ENCODE measurements around the gene NABP1. TPM values are rescaled to one million over a fixed set of nuclear protein-coding genes. Genes with fewer than 3 reads are reported as not detected.
"Not testable (repeated sequence)": the region's sequence is repeated elsewhere in the genome, so short reads cannot be mapped to it uniquely, and the experiment has no call there.

The NABP1 gene
- total RNA-seq, 4 donors from 2014 or later = 13.8 to 50.3 (median 23.9) TPM

DNA sequence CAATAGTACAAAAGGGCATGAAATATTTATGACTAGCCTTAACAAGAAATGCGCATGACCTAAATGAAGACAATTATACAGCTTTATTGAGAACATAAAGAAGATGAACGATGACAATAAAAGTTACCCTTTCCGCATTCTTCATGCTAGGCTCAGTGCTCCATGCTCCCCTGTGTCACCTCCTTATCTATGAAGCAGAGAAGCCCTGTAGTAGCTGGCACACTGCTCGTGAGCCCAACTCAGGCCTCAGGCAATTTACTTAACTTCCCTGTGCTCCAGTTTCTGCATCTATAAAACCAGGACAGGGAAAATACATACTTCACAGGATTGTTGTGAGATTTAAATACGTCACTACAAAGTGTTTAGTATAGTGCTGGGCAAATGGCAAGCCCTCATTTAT, 34.5 kb upstream of the NABP1 start:
- Histone ChIP-seq H3K4me1 (peaks cover 6 to 27% (median 11%) of the 10 kb centered on the region in 3 donors), H3K4me3 (no peak overlapping the region), H3K27me3 (no peaks in the 10 kb centered on the region), H3K9me3 (no peaks in the 10 kb centered on the region), H3K27ac (no peak overlapping the region), H3K36me3 (no peaks in the 10 kb centered on the region)
- 84 to 85% methylated on average over 5 of the region's 5 CpGs for WGBS, 2 donors
- DNase-seq = no peak
- intact Hi-C loops (cut with DNase I) = no loop called here
- TF ChIP-seq CTCF (IDR thresholded peaks at IDR 0.05) (no peak), POLR2A (IDR thresholded peaks at IDR 0.05) (no peak)

GRCh38 chr2:191644613-191645012, 33.3 kb upstream of the NABP1 start:
- intact Hi-C loops (cut with DNase I); H3K27ac ChIP-seq; H3K4me3 ChIP-seq; H3K36me3 ChIP-seq; H3K9me3 ChIP-seq; DNase-seq; H3K27me3 ChIP-seq: not testable (repeated sequence)
- 84 to 85% methylated on average over 4 of the region's 4 CpGs for WGBS, 2 donors
- H3K4me1 ChIP-seq = peaks cover 0 to 24% (median 9%) of the 10 kb centered on the region in 3 donors

DNA sequence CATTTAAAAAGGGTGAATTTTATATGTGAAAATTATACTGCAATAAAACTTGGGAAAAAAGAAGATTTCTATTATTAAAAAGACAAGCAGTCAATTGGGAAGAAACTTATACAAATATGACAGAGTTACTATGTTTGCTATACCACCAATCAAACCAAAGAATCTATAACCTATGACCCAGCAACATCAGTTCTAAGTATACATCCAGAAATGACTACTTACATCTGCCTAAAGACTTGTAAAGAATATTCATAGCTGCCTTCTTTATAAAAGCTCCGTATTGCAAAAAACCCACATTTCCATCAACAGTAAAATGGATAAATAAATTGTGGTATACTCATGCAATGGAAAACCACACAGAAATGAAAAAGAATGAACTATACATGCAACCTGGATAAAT, 32.9 kb upstream of the NABP1 start:
- Histone ChIP-seq H3K27me3 (no peaks in the 10 kb centered on the region), H3K36me3 (no peaks in the 10 kb centered on the region), H3K9me3 (no peaks in the 10 kb centered on the region), H3K4me1 (peaks cover 0 to 29% (median 9%) of the 10 kb centered on the region in 3 donors), H3K4me3 (no peak overlapping the region), H3K27ac (peak overlapping the region in 1 of 4 donors; percentile 71)
- 86 to 100% methylated on average over 1 of the region's 1 CpG for WGBS, 2 donors
- TF ChIP-seq POLR2A (IDR thresholded peaks at IDR 0.05) (no peak), CTCF (IDR thresholded peaks at IDR 0.05) (no peak)
- DNase-seq = no peak
- intact Hi-C loops (cut with DNase I) = no loop called here

GRCh38 chr2:191645434-191646162, 32.3 kb upstream of the NABP1 start:
- H3K4me1 ChIP-seq = peaks cover 0 to 34% (median 9%) of the 10 kb centered on the region in 3 donors
- peak overlapping the region; percentile 71 to 81 (median 75) for H3K27ac ChIP-seq
- TF ChIP-seq POLR2A (IDR thresholded peaks at IDR 0.05) (no peak), CTCF (IDR thresholded peaks at IDR 0.05) (no peak)
- intact Hi-C loops (cut with DNase I) = no loop called here
- 41 to 42% methylated on average over 2 of the region's 2 CpGs for WGBS, 2 donors
- DNase-seq = no peak
- no peak overlapping the region for H3K4me3 ChIP-seq
- no peaks in the 10 kb centered on the region for H3K27me3 ChIP-seq
- no peaks in the 10 kb centered on the region for H3K36me3 ChIP-seq
- H3K9me3 ChIP-seq = no peaks in the 10 kb centered on the region

DNA sequence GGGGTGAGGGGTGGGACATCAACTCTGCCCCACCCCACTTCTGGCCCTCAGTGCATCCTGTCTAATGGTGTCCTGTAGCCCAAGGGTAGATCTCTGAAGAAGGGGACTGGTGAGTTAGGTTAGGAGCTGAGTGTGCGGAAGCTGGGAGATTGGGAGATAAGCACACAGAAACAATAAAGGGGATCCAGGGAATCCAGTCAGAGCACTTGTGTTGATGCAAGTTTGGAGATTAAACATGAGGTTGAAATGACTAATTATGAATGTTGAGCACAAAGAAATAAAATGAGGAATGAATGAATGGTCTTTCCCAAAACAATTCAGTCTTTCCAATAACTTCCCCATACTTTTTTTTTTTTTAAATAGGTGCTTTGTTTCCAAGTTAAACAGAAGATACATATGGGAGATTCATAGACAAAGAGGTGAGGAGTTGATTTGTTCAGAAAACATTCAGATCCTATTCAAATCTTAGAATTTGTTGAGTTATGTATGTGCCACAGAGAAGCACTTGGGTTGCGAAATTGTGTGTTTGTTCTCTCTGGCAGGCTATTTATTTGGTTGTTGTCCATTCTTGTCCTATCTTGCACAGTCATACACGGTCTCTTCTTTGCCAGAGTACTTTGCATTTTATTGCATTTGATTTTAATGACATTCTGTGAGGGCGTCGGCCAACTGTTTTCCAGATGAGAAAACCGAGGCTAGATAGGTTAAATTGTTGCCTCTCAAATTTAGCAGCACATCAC, 31.6 kb upstream of the NABP1 start:
- intact Hi-C loops (cut with DNase I) = no loop called here
- 47 to 62% methylated on average over 6 of the region's 6 CpGs for WGBS, 2 donors

More for the DNA sequence above, 31.6 kb upstream of the NABP1 start:
- no peak for DNase-seq
- Histone ChIP-seq H3K4me3 (no peak overlapping the region), H3K27me3 (no peaks in the 10 kb centered on the region), H3K27ac (peak overlapping the region; percentile 71 to 81 (median 75)), H3K9me3 (no peaks in the 10 kb centered on the region), H3K36me3 (no peaks in the 10 kb centered on the region), H3K4me1 (peaks cover 0 to 42% (median 9%) of the 10 kb centered on the region in 3 donors)
- TF ChIP-seq POLR2A (IDR thresholded peaks at IDR 0.05) (no peak), CTCF (IDR thresholded peaks at IDR 0.05) (no peak)

Measured in esophagus squamous epithelium (tissue), 5 donors.